Posterior cingulate gyrus (tissue), 11 donors: ENCODE measurements around the gene FCN2.

Source experiments
- DNase-seq, 10 donors: peaks; one replicate each; pipeline versions ENCODE4 v3.0.0 to v3.0.0-alpha.2; 2020 to 2021; ENCODE audit warnings: mixed read lengths in 3 of 10
- intact Hi-C: fragments of 100-400 bp; cut with DNase I; formaldehyde crosslinking; loops from one replicate; pipeline ENCODE4 v1.15.1; 2023

Gene FCN2

GRCh38 chr9:134880484-134881312 lies at the start of gene FCN2:
FCN2 (plus strand) TSS chr9:134880810; CDS start chr9:134880822, 12 bp downstream.
- intact Hi-C loops = no loop called here
- DNase-seq = no peak

- DNase-seq = peak in 1 of 10 donors; percentile 70
- intact Hi-C loops = no loop called here
These were observed 49.5 kb upstream of the FCN2 start for GRCh38 chr9:134830926-134831720.

GRCh38 chr9:134832471-134832870 lies 48.1 kb upstream of the FCN2 start:
- DNase-seq = peak in 2 of 10 donors; percentile 50 to 81
- intact Hi-C loops = no loop called here

GRCh38 chr9:134833294-134833880 lies 47.2 kb upstream of the FCN2 start:
- intact Hi-C loops = no loop called here
- DNase-seq = peak in 2 of 10 donors; percentile 53 to 82

GRCh38 chr9:134834217-134834956 lies 46.2 kb upstream of the FCN2 start:
- peak in 8 of 10 donors; percentile 44 to 93 (median 64) for DNase-seq
- intact Hi-C loops = no loop called here

- peak in 3 of 10 donors; percentile 47 to 81 (median 79) for DNase-seq
- intact Hi-C loops = no loop called here
These were observed 45.6 kb upstream of the FCN2 start for GRCh38 chr9:134834957-134835419.

- peak in 3 of 10 donors; percentile 56 to 84 (median 71) for DNase-seq
- intact Hi-C loops = no loop called here
These were observed 45.2 kb upstream of the FCN2 start for GRCh38 chr9:134835448-134835847.

- peak in 1 of 10 donors; percentile 43 for DNase-seq
- intact Hi-C loops = no loop called here
These were observed 44.6 kb upstream of the FCN2 start for GRCh38 chr9:134835987-134836386.

GRCh38 chr9:134836406-134836970 lies 44.1 kb upstream of the FCN2 start:
- intact Hi-C loops = no loop called here
- peak in 4 of 10 donors; percentile 21 to 82 (median 69) for DNase-seq

- intact Hi-C loops = no loop called here
- DNase-seq = peak in 3 of 10 donors; percentile 17 to 81 (median 43)
These were observed 43.1 kb upstream of the FCN2 start for GRCh38 chr9:134837529-134837928.

- intact Hi-C loops = no loop called here
- DNase-seq = peak in 3 of 10 donors; percentile 16 to 71 (median 37)
These were observed 41.8 kb upstream of the FCN2 start for GRCh38 chr9:134838651-134839454.

GRCh38 chr9:134839455-134840125 lies 41.0 kb upstream of the FCN2 start:
- intact Hi-C loops = no loop called here
- peak in 4 of 10 donors; percentile 20 to 81 (median 68) for DNase-seq

GRCh38 chr9:134840511-134840910 lies 40.1 kb upstream of the FCN2 start:
- peak in 3 of 10 donors; percentile 67 to 76 (median 75) for DNase-seq

GRCh38 chr9:134841180-134841904 lies 39.3 kb upstream of the FCN2 start:
- intact Hi-C loops = no loop called here
- peak in 4 of 10 donors; percentile 13 to 70 (median 60) for DNase-seq

More at GRCh38 chr9:134840511-134840910, 40.1 kb upstream of the FCN2 start:
- intact Hi-C loops = no loop called here

- DNase-seq = peak in 3 of 10 donors; percentile 59 to 71 (median 64)
These were observed 38.3 kb upstream of the FCN2 start for GRCh38 chr9:134842321-134842720.

GRCh38 chr9:134843740-134844139 lies 36.9 kb upstream of the FCN2 start:
- DNase-seq = peak in 2 of 10 donors; percentile 41 to 69
- intact Hi-C loops = no loop called here

More at GRCh38 chr9:134842321-134842720, 38.3 kb upstream of the FCN2 start:
- intact Hi-C loops = no loop called here

GRCh38 chr9:134844821-134845220 lies 35.8 kb upstream of the FCN2 start:
- peak in 2 of 10 donors; percentile 52 to 62 for DNase-seq
- intact Hi-C loops = no loop called here
